NCI-H2196 treated with DMSO at 0.1 percent for 48 hours (cell line): ENCODE results near the gene EXOSC7.
"Not testable (repeated sequence)": the region's sequence is repeated elsewhere in the genome, so short reads cannot be mapped to it uniquely, and the experiment has no call there.

Experiments
- DNase-seq: peaks from one replicate; lab custom pipeline; 2025; ENCODE audit not compliant: unreplicated experiment; lab: John Stamatoyannopoulos, UW

Gene EXOSC7

DNA sequence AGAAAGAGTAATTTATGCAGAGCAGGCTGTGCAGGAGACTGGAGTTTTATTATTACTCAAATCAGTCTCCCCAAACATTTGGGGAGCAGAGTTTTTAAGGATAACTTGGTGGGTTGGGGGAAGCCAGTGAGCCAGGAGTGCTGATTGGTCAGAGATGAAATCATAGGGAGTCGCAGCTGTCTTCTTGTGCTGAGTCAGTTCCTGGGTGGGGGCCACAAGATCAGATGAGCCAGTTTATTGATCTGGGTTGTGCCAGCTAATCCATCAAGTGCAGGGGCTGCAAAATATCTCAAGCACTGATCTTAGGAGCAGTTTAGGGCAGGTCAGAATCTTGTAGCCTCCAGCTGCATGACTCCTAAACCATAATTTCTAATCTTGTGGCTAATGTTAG is 77.8 kb downstream of the EXOSC7 start:
- not testable (repeated sequence) for DNase-seq

DNA sequence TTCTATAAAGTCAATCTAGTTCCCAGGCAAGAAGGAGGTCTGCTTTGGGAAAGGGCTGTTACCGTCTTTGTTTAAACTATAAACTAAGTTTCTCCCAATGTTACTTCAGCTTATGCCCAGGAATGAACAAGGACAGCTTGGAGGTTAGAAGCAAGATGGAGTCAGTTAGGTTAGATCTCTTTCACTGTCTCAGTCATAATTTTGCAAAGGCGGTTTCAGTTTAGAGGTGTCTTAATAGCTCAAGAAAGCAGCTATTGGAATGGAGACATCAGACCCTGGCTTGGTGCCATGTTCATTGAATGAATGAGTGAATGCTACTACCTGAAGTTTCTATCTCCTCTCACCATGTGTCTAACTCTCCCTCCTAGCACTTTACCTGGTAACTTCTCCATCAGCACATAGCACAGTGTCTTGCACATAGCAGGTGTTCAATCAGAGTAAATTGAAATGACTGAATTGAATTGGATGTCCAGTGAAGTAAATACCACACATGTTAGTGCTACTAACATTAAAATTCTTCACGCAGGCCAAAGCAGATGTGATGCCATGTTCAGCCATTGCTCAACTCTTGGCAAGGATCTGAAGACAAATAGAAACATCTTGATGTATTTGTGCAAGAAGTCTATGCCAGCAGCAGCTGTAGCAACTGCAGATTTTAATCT is 78.3 kb downstream of the EXOSC7 start:
- DNase-seq, result no peak

DNA sequence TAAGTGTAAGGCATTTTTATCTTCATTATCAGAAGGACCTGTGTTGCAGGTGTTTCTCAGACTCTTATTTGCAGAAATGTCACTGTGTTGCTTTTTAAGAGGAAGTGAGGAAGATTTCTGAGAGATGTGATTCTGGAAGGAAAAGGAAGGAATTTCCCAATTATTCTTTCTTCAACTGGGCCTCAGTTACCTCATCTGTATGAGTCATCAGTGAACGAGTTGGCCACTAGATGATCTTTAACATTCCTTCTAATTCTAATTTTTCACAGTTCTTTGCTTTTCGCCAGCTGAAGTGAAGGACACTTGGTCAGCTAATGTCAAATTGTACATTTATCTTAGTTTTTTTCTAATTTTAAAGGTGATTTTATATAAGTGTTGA is 79.0 kb downstream of the EXOSC7 start:
- no peak for DNase-seq

DNA sequence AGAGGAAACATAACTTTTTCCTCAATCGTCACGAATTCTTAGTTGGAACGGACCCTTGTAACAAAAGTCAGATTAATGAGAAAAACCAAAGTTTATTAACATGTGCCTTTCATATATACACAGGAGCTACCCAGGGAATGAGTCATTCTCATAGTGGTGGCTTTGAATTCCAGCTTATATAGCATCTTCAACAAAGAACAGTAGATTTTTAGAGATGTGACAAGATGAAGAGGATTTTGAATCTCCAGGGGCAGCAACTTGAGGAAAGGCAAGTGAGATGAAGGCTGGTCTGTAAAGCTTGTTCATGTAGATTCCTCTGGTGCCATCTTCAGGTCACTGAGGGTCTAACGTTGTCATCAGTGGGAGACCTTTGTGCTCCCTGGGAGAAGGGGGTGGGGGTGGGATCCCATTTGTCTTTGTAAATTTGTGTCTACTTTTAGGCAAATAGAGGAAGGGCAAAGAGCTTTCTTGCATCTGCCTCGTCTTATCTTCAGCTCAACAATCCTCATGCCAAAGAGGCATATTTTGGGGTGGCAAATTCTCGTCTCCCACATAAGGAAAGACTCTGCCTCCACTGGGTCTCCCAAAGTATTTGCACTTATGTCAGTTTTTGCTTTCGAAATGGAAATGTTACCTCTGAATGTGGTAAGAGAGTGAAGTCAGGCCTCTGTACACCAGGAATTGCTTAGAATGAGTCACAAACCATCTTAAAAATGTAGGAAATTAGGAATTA is 79.5 kb downstream of the EXOSC7 start:
- DNase-seq, result no peak

DNA sequence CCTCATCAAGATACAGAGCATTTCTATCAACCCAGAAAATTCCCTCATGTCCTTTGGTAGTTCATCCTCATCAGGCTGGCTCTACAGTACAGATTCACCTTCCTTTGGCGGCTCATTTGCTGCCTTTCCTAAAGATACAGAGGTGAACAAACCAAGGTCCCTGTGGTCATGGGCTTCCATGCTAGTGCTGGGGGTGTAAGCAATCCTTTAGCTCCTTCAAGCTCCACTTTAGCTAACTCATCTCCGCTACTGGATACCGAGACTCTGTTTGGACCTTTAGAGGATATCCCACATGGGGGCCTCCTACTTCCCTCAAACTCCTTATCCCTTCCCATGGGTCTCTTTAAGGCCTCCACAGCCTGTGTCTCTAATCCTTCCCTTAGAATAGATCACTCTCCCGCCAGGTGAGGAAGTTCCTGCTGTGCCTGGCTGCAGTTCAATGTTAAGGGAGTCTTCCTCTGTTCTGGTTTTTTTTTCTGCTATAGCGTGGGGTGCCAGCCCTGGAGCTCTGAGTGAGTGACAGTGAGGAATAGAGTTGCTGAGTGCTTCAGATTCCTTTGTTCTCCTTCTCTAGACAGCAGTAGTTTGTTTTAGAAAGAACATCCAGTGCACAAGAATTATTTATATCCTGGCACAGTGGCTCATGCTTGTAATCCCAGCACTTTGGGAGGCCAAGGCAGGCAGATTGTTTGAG is 80.7 kb downstream of the EXOSC7 start:
- DNase-seq, result no peak

DNA sequence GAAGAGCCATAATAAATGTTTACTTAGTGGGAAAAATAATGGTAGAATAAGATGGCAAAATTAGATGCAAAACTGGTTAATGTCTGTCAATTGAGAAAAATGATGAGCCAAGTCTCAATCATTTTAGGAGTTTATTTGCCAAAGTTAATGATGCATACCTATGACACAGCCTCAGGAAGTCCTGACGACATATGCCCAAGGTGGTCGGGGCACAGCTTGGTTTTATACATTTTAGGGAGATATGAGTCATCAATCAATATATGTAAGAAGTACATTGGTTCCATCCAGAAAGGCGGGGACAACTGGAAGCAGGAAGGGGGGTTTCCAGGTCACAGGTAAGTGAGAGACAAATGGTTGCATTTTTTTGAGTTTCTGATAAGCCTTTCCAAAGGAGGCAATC is 81.5 kb downstream of the EXOSC7 start:
- no peak for DNase-seq

DNA sequence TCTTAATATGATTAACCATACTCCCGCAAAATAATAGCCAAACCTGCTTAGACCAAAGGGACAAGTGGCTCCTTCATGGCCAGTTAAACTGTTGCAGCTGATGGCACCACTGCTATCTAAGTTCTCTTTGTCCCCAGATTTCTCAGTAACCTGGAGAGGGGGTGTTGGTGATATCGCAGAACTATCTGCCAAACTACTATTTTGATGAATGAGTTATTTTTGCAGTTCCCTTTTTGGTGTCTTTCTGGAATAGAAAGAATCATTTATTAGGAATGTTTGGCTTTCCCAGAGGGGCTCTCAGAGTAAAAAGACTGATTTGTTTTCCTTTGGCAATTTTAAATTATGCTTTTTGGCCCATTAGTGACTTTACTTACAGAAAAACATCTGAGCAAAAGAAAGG is 83.1 kb downstream of the EXOSC7 start:
- DNase-seq, result no peak

DNA sequence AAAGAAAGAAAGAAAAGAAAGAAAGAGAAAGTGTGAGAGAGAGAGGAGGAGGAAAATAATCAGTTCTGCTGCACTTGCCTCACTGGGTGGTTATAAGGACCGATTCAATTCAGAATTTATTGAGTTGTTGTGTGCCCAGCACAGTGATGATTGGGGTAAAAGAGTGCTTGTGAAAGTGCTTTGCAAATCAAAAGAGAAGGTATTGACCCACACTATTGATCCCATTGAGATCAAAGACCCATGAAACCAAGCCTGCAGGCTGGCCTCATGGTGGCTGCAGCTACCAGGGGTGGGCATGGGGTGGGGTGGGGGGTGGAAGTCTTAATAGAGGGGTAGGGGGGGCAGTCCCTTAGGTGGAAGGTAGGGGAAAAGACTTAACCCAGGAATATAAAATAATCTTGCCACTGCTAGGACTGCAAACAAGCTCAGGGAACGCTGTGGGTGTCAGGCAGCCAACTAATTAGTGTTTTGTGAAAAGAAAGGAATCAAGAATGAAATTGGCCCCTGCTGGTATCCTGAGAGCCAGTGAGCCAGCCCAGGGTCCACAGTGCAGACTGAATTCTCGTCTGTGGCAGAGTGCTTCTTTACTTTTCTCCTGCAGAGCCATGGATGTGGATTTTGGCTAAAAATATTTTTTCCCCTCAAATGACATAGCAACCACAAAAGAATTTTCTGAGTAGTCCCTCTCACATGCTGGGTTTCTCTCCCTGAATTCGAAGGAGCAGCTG is 84.3 kb downstream of the EXOSC7 start:
- no peak for DNase-seq
